Glomerular visceral epithelial cell (primary cell): ENCODE data around the gene HLA-DPA1.
"Not testable (repeated sequence)": the region's sequence is repeated elsewhere in the genome, so short reads cannot be mapped to it uniquely, and the experiment has no call there.

Experiments
- DNase-seq: peaks from one replicate; pipeline ENCODE4 v3.0.0-alpha.2; 2016; ENCODE audit errors: extremely low spot score

The HLA-DPA1 gene

GRCh38 chr6:33064723-33065122 lies 8.7 kb downstream of the HLA-DPA1 start:
- DNase-seq, result no peak

GRCh38 chr6:33063435-33063834 lies 10.0 kb downstream of the HLA-DPA1 start:
- DNase-seq, result not testable (repeated sequence)

- no peak for DNase-seq
Observed at GRCh38 chr6:33061987-33062386, 11.5 kb downstream of the HLA-DPA1 start.

DNA sequence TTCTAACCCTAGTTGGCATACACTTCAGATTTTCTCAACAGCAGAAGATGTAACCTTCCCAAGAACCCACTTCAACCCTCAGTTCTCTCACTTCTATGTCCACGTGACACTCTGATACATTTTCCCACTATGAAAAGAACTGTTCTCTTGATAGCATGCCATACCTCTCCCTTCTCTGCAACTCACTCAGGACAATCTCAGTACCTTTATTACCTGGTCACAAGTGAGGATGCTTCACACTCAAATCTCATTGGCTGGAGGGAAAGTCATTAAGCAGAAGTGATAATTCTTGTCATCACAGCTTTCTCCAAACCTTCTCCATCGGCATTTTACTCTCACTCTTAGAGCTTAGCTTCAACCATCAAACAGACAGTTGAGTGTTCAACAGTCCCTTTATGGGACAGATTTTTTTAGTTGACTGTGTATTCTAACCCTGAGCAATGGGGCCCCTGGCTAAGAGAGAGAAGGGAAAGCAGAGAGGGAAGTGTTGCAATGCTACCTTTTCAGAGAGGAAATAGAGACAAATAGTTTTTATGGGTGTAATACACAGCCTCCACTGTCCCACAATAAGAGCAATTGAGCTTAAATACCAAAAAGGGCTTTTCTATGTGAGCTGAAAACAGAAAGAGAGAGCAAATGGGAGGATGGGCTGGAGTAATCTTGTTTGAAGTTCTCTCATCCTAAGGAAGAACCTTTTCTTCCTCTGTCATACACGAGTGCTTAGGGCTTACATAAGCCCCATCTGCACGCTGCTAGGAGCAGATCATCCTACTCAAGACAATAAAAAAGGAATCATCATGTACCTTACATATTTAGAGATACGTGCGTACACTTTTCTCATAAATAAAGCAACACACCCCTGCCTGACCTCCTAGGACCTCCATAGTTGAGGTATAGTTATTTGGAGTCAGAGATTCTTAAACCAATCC lies 16.0 kb downstream of the HLA-DPA1 start:
- no peak for DNase-seq

- DNase-seq, result peak; percentile 7
Observed at GRCh38 chr6:33053230-33053629, 20.2 kb downstream of the HLA-DPA1 start.

GRCh38 chr6:33052627-33053026 lies 20.8 kb downstream of the HLA-DPA1 start:
- DNase-seq, result no peak

DNA sequence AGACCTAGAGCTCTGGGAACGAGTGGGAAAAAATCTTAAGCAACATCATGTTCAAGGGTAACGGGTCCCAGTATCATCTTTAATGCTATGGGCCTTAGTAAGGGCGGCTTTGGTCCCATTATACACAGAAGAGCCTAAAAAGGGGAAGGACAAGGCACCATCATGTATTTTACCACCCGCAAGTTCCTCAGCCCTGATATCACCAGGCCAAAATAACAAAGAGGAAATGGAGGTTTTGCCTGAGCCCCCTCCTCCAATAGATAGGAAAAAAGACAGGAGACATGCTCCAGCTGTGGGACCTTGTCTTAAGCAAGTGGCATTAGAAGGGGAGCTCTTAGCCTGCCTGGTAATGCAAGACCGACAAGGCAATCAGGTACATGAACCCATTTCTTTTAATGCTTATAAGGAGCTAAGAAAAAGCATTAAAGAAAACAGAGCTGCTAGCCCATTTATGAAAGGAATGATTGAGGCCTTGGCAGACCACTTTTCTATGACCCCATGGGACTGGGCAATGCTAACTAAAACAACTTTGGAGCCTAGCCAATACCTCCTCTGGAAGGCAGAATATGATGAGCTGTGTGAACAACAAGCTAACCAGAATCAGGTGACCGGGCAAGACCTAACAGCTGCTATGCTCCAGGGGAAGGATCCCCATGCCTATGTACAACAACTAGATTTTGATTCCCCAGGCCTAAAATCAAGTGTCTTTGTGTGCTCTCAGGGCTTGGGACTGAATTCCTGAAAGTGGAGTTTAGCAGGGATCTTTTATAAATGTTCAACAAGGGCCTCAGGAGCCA lies 23.2 kb downstream of the HLA-DPA1 start:
- no peak for DNase-seq

DNA sequence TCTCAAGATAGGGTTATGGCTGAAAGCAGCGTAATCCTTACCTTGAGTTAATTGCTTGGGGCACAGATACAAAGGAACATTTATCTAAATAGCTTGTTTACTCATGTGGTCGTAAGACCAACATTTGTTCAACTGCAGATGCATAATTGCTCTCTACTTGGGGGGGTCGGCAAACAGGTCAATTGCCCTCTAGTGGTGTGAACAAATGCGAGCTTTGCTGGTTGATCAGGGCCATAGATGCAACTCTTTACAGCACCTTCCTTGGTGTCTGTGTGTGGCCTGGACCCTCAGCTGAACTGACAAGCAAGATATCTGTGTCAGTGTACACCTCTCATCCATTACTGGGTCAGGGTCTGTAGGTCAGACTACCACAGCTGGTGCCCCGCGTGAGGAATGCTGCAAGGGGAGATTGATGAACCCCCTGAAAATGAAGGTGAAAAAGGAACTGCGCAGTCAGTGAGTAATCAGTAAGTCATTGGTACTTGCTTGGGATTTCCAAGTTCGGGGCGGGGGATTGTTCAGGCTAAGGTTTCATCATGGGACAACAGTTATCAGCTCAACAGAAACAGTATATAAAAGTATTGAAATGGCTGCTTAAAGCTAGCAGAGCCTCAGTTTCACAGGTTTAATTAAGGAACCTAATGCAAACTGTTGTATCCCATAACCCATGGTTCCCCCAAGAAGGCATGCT lies 24.0 kb downstream of the HLA-DPA1 start:
- DNase-seq, result no peak

- no peak for DNase-seq
Observed at GRCh38 chr6:33040157-33040556, 33.3 kb downstream of the HLA-DPA1 start.

DNA sequence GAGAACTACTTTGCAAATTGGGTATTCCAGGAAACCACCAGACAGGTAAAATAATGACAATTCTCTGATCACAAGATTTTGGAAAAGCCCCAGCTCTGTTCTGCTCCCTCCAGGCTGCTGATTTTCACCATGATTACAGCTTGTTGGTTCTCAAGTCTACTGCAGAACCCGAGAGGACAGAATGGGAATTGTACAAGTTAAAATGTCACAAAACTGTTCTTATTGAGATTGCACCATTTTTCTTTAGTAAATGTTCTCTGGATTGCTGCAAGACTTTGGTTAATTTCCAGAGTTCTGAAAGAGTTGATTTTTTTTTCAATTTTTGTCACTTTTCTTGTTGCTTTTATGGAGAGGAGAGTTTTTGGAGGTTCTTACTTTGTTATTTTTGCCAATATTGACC lies 36.9 kb downstream of the HLA-DPA1 start:
- no peak for DNase-seq

GRCh38 chr6:33034554-33034953 lies 38.9 kb downstream of the HLA-DPA1 start:
- no peak for DNase-seq

DNA sequence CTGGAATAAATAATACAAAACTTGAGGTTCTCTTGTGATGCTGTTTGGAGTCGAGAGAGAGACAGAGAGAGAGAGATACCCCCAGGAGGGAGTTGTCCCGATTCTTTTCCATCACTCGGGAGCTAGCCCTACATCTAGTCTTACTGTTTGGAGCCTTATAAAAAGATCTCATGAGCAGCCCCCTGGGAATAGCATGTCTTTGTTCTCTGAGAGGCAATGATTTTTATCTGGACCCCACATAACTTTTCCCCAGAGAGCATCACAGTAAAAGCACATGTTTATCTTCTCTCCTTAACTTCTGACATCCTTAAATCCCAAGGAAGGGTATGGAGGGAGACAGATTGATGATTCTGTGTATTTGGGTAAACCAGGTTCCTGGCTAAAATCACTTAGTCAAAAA lies 43.2 kb downstream of the HLA-DPA1 start:
- DNase-seq, result no peak

DNA sequence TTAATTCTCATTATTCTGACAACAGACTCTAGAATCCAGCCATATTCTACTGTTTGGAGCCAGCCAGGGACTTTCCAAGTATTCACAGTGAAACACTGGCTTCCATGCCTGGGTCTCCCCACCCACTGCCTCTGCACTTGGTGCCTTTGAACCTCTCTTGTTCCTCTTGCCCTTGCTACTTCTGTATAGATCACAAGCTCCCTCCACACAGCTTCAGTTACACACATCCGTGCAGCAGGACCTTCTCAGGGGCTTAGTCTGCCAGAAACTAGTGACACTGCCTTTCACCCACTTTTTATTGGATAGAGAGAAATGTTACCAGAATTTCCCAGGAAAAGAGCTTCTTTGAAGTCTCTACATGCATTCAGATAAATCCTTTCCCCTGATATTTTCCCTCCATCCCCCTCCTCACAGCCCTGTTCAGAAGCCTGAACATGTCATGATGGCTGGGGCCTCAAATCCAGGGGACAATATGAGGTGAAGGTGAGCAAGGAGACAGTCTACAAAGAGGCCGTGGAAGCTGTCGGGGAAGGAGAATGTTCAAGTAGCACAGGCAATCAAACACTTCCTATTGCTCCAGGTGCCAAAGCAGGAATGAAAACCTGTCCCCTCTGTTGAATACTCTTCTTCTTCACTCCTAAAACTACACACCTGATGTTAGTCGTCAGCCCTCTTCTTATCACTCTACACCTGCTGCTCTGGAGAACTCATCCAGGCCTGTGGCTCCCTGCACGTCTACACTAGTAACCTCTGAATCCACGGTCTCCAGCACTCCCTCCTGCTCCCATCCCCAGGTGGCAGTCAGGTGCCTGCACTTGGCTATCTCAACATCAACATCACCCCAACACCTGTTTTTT lies 43.9 kb downstream of the HLA-DPA1 start:
- no peak for DNase-seq

GRCh38 chr6:33028220-33028849 lies 45.1 kb downstream of the HLA-DPA1 start:
- no peak for DNase-seq

DNA sequence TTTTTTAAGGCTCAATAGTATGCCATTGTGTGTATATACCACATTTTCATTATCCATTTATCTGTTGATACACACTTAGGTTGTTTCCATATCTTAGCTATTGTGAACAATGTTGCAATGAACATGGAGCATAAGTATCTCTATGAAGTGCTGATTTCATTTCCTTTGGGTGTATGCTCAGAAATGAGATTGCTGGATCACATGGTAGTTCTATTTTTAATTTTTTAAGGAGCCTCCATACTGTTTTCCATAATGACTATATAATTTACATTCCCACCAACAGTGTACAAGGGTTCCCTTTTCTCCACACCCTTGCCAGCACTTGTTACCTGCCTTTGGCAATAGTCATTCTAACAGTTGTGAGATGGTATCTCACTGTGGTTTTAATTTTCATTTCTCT lies 48.9 kb downstream of the HLA-DPA1 start:
- no peak for DNase-seq

DNA sequence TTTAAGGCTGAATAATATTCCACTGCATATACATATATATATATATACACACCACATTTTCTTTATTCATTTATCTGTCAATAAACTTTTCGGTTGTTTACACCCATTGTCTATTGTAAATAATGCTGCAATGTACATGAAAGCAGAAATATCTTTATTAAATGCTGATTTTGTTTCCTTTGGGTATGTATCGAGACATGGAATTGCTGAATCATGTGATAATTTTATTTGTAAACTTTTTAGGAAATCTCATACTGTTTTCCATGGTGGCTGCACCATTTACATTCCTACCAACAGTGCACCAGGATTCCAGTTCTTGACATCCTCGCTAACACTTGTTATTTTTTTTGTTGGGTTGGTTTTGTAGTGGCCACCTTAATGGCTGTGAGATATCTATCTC lies 49.9 kb downstream of the HLA-DPA1 start:
- DNase-seq, result no peak

DNA sequence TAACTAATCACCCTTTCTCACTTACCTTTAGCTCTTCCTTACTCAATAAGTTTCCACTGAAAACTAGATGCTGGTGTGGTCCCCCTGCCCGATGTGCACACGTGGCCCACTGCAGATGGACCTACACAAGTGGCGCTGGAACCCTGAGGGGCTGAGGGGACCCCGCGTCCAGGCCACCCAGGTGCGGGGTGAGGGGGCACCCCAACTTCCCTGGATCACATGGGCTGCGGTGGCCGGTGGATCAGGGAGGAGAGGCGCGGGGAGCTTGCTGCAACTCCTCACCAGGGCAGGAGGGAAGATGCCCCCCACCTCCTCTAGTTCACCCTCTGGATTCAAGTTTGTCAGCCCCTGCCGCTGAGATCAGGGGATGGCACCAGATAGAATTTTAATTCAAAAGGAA lies 51.5 kb downstream of the HLA-DPA1 start:
- no peak for DNase-seq

DNA sequence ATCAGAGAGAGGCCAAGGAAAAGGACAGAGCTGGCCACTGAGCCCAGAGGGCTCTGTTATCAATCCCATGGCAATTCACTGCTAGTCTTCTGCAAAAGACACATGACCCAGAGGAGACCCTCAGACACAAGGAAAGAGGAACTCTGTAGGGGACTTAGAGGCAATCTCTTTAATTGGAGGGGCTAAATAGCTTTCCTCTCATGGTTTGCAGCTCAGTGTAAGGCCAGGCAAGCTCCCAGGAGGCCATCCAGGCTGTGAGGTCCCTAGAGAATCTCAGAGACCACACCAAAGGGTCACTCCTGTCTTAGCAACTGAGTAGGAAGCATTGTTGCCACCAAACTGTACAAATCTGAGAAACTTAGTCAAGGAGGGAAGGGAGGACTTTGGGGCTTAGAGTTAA lies 54.1 kb downstream of the HLA-DPA1 start:
- DNase-seq, result no peak

DNA sequence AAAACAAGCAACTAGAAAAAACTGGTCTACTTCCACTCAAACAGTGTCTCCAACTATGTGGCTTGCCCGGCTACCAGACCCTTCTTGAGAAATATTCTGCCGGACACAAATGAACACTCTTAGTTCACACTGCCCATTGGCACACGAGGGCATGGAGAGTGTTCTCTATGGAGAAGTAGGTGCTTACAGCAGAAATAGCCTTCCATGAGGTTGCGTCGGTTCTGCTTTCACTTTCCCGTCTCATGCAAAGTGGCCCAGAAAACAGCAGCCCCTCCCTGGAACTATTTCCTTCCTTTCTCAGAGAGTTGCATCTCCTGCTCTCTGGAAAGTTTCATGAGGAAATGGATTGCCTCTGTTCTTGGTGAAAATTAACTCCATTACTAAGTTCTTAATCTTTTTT lies 54.5 kb downstream of the HLA-DPA1 start:
- DNase-seq, result peak; percentile 50

DNA sequence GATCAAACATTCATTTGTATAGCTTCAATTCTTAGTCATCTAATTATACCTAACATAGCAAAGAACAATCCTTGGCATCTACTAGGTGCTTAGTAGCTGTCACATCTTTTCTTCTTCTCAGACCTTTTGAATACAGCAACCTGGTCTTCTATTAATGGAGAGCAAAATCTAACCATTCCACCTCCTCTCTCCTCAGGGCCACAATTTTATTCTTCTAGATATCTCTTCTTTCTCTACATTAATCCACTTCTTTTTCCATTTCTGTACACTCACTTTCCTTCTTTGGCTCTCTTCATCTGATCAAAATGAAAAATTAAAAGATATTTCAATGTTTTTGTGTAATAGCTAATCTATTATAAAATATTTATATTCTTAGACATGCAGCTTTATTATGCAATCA lies 55.0 kb downstream of the HLA-DPA1 start:
- no peak for DNase-seq
